Mesendoderm (in vitro differentiated cells): ENCODE results near the gene NARS2. TPM values are rescaled to one million over a fixed set of nuclear protein-coding genes. Genes with fewer than 3 reads are reported as not detected.

Experiments
- small RNA-seq: library from polyadenylated mRNA; stranded (forward); fragments of <200 nt; extraction: miRNeasy Mini kit (QIAGEN cat#:217004); gene quantifications from one replicate; pipeline ENCODE3, GENCODE V24; 2013; ENCODE audit not compliant: insufficient read depth

Gene NARS2

Small RNA genes within 50 kb of the gene (small RNA-seq; reads per million reads assigned to genes)
- not detected for gene RNU6-311P
